ENCODE measurements around the gene CFAP43.

Gene CFAP43

GRCh38 chr10:104113376-104113956 is 118.7 kb downstream of the CFAP43 start:
- no peak overlapping the region for H3K4me3 ChIP-seq (replicated peaks; ENCODE audit: low read depth, low read length)
- TF ChIP-seq, protein P1, sequence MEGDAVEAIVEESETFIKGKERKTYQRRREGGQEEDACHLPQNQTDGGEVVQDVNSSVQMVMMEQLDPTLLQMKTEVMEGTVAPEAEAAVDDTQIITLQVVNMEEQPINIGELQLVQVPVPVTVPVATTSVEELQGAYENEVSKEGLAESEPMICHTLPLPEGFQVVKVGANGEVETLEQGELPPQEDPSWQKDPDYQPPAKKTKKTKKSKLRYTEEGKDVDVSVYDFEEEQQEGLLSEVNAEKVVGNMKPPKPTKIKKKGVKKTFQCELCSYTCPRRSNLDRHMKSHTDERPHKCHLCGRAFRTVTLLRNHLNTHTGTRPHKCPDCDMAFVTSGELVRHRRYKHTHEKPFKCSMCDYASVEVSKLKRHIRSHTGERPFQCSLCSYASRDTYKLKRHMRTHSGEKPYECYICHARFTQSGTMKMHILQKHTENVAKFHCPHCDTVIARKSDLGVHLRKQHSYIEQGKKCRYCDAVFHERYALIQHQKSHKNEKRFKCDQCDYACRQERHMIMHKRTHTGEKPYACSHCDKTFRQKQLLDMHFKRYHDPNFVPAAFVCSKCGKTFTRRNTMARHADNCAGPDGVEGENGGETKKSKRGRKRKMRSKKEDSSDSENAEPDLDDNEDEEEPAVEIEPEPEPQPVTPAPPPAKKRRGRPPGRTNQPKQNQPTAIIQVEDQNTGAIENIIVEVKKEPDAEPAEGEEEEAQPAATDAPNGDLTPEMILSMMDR (IDR thresholded peaks at IDR 0.05; ENCODE audit: low read length, missing control alignments), result no peak
- no peak for DNase-seq (ENCODE audit: low read depth)

DNA sequence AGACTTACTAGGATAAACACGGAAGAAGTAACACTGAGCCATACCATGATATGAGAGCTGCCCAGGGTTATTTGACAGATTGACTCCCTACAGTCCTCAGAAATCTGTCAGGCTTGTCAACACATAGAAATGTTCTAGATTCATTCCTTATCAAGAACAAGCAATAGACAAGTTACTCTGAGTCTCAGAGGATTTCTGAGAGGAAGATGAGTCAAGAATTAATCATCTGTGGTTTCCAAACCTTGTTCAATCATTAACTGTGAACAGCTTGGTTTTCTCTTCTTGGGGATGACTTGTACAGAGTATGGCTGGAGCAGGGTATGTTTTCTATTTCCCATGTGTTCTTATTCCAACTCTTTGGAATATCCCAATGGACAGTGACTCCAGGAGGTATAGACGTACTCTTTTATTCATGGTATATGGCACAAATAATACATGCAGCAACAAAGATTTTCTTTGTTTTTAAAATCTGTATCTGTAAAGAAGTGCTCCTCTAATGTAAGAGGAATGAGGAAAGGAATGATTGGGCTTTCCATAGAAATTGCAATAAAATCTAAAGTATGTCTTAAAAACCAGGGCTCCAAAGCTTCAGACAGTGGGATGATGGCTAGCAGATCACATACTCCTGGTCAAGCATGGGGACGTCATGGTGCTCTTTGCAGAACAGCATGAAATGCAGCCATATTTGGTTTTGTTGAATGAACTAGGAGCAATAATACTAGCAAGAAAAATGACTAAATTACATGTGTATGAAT is 122.1 kb downstream of the CFAP43 start:
- TF ChIP-seq, protein P1 (IDR thresholded peaks at IDR 0.05; ENCODE audit: low read length, missing control alignments), result no peak
- no peak overlapping the region for H3K4me3 ChIP-seq (replicated peaks; ENCODE audit: low read depth, low read length)
- peak; percentile 75 for DNase-seq (ENCODE audit: low read depth)

DNA sequence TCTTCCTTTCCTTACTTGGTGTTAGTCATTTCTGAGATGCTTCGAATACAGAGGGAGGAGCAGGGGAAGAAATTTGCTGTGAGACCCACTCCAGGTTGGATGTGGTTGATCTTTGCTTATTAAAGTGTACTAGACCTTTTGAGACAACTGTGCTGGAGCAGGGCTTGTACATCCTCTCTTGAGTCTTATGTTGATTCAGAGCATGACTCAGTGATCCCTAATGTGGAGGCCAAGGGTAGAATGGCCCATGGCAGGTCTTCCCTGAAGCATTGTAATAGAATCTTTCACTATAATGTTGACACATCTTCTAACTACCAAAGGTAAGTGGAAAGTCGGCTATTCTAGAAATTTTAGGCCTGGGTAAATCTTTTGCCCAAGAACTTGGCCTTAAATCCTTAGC is 127.2 kb downstream of the CFAP43 start:
- H3K4me3 ChIP-seq (replicated peaks; ENCODE audit: low read depth, low read length), result no peak overlapping the region
- no peak for DNase-seq (ENCODE audit: low read depth)
- TF ChIP-seq, protein P1 (IDR thresholded peaks at IDR 0.05; ENCODE audit: low read length, missing control alignments), result no peak

GRCh38 chr10:104104418-104104817 is 127.7 kb downstream of the CFAP43 start:
- no peak overlapping the region for H3K4me3 ChIP-seq (replicated peaks; ENCODE audit: low read depth, low read length)
- DNase-seq (ENCODE audit: low read depth), result no peak
- TF ChIP-seq, protein P1 (IDR thresholded peaks at IDR 0.05; ENCODE audit: low read length, missing control alignments), result no peak

- H3K4me3 ChIP-seq (replicated peaks; ENCODE audit: low read depth, low read length), result no peak overlapping the region
- DNase-seq (ENCODE audit: low read depth), result no peak
Observed at GRCh38 chr10:104103956-104104355, 128.2 kb downstream of the CFAP43 start.

DNA sequence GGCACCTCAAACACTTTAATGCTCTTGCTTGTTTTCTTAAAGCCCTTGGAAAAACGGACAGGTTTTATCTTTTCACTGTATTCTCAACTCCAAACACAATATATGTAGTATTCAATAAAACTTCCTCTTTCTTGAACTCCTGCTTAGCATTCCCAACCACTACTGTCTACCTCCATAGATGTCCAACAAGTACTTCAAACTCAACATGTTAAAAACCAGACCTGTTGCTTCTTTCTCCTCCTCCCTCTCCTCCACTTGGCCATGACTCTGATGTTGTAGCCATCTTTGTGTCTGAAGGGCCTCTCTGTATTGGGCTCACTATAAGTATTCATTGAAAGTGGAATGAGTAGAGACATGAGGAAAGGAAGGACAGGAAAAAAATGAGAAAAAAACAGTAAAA is 130.3 kb downstream of the CFAP43 start:
- H3K4me3 ChIP-seq (replicated peaks; ENCODE audit: low read depth, low read length), result no peak overlapping the region
- no peak for DNase-seq (ENCODE audit: low read depth)
- TF ChIP-seq, protein P1 (IDR thresholded peaks at IDR 0.05; ENCODE audit: low read length, missing control alignments), result no peak

More at GRCh38 chr10:104103956-104104355, 128.2 kb downstream of the CFAP43 start:
- TF ChIP-seq, protein P1 (IDR thresholded peaks at IDR 0.05; ENCODE audit: low read length, missing control alignments), result no peak

Measured in fibroblast of pulmonary artery (primary cell).